ENCODE results near the gene AKR7A2. TPM values are rescaled to one million over a fixed set of nuclear protein-coding genes. Genes with fewer than 3 reads are reported as not detected.
"Not testable (repeated sequence)": the region's sequence is repeated elsewhere in the genome, so short reads cannot be mapped to it uniquely, and the experiment has no call there.

AKR7A2 gene
- total RNA-seq, 1 donor from 2014 or later: 30.3 TPM

- H2AFZ ChIP-seq (ENCODE audit: low read depth, low read length); H3K27ac Mint-ChIP-seq (ENCODE audit: unreplicated experiment); H3K9ac ChIP-seq (ENCODE audit: low read length); H3K4me3 Mint-ChIP-seq (ENCODE audit: unreplicated experiment); H3K4me2 ChIP-seq (ENCODE audit: low read length); H3K4me3 ChIP-seq (ENCODE audit: insufficient read depth, low read depth, low read length); H3K79me2 ChIP-seq (ENCODE audit: insufficient read depth, low read length); DNase-seq (ENCODE audit: low read depth); H4K20me1 ChIP-seq (ENCODE audit: insufficient read depth, low read length); H3K27me3 ChIP-seq (ENCODE audit: insufficient read depth, low read length); H3K4me1 Mint-ChIP-seq (ENCODE audit: low read depth, unreplicated experiment); FAIRE-seq; H3K9me3 ChIP-seq (ENCODE audit: insufficient read depth, low read depth, low read length); H3K27ac ChIP-seq (ENCODE audit: low read depth, low read length); H3K9me3 Mint-ChIP-seq (ENCODE audit: unreplicated experiment); H3K4me1 ChIP-seq (ENCODE audit: insufficient read depth, low read length); H3K36me3 ChIP-seq (ENCODE audit: insufficient read depth, low read length): not testable (repeated sequence)
- Mint-ChIP-seq H3K36me3 (ENCODE audit: low read depth, unreplicated experiment) (peaks cover 13% of the 10 kb centered on the region), H3K27me3 (ENCODE audit: low read depth, unreplicated experiment) (peaks cover 19% of the 10 kb centered on the region)
Observed at GRCh38 chr1:19285366-19285765, 26.6 kb downstream of the AKR7A2 start.

DNA sequence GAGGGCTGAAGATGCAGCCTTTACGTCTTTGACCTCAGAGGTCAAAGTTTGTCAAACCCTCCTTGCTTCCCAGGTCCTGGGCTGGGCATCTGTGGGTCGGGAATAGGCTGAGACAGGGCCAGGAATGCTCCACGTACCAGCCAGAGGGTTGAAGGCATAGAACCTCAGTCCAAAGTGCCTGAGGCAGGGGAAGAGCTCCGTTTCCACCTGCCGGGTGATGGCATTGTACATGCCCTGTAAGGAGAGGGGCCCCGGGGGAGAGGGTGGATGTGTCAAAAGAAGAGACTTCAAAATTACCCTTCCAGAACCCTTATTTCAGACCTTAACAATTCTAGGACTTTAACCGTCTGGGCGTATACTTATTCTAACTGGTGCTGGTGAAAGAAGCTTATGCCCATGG, 27.1 kb downstream of the AKR7A2 start:
- no peak overlapping the region for H3K4me3 Mint-ChIP-seq (ENCODE audit: unreplicated experiment)
- DNase-seq (ENCODE audit: low read depth) (no peak), FAIRE-seq (no peak)
- Histone ChIP-seq H3K27me3 (ENCODE audit: insufficient read depth, low read length) (no peaks in the 10 kb centered on the region), H3K9ac (ENCODE audit: low read length) (no peak overlapping the region), H2AFZ (ENCODE audit: low read depth, low read length) (no peak overlapping the region), H4K20me1 (ENCODE audit: insufficient read depth, low read length) (peaks cover 6% of the 10 kb centered on the region), H3K4me1 (ENCODE audit: insufficient read depth, low read length) (no peaks in the 10 kb centered on the region), H3K36me3 (ENCODE audit: insufficient read depth, low read length) (no peaks in the 10 kb centered on the region), H3K9me3 (ENCODE audit: insufficient read depth, low read depth, low read length) (no peaks in the 10 kb centered on the region), H3K4me3 (ENCODE audit: insufficient read depth, low read depth, low read length) (no peak overlapping the region), H3K79me2 (ENCODE audit: insufficient read depth, low read length) (no peaks in the 10 kb centered on the region), H3K4me2 (ENCODE audit: low read length) (no peak overlapping the region), H3K27ac (ENCODE audit: low read depth, low read length) (no peak overlapping the region)
- TF ChIP-seq EZH2 (IDR thresholded peaks at IDR 0.05; ENCODE audit: insufficient read depth, low read length) (no peak), CTCF (IDR thresholded peaks at IDR 0.05; ENCODE audit: insufficient read depth, low read depth, low read length) (no peak)
- peaks cover 4% of the 10 kb centered on the region for H3K4me1 Mint-ChIP-seq (ENCODE audit: low read depth, unreplicated experiment)
- peaks cover 18% of the 10 kb centered on the region for H3K27me3 Mint-ChIP-seq (ENCODE audit: low read depth, unreplicated experiment)
- H3K36me3 Mint-ChIP-seq (ENCODE audit: low read depth, unreplicated experiment): peaks cover 13% of the 10 kb centered on the region
- H3K27ac Mint-ChIP-seq (ENCODE audit: unreplicated experiment): no peak overlapping the region
- H3K9me3 Mint-ChIP-seq (ENCODE audit: unreplicated experiment): peaks cover under 1% of the 10 kb centered on the region

DNA sequence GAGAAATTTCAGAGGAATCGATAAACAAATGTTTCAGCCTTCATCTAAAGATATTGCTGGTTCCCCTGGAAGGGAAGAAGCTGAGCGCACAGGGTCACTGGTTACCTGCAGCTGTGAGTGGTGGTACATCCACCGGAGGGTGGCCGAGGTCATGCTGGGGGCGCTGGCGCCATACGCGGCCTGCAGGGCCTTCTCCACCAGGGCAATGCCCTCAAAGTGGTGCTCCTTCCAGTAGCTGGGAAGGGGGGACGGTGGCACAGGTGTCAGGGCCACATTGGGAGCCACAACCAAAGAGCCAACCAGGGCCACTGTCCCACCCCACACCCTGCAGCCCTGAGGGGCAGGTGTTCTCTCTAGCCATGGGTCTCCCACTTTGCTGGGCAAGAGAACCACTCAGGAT, 28.1 kb downstream of the AKR7A2 start:
- no peak overlapping the region for H3K4me2 ChIP-seq (ENCODE audit: low read length)
- H3K27ac ChIP-seq (ENCODE audit: low read depth, low read length): no peak overlapping the region
- no peaks in the 10 kb centered on the region for H3K79me2 ChIP-seq (ENCODE audit: insufficient read depth, low read length)
- Mint-ChIP-seq H3K27me3 (ENCODE audit: low read depth, unreplicated experiment) (peaks cover 9% of the 10 kb centered on the region), H3K36me3 (ENCODE audit: low read depth, unreplicated experiment) (peaks cover 13% of the 10 kb centered on the region), H3K27ac (ENCODE audit: unreplicated experiment) (no peak overlapping the region), H3K4me3 (ENCODE audit: unreplicated experiment) (no peak overlapping the region), H3K9me3 (ENCODE audit: unreplicated experiment) (peaks cover 8% of the 10 kb centered on the region), H3K4me1 (ENCODE audit: low read depth, unreplicated experiment) (peaks cover 4% of the 10 kb centered on the region)
- H3K27me3 ChIP-seq (ENCODE audit: insufficient read depth, low read length): no peaks in the 10 kb centered on the region
- no peak overlapping the region for H2AFZ ChIP-seq (ENCODE audit: low read depth, low read length)
- H3K9me3 ChIP-seq (ENCODE audit: insufficient read depth, low read depth, low read length): no peaks in the 10 kb centered on the region
- no peak overlapping the region for H3K9ac ChIP-seq (ENCODE audit: low read length)
- H3K4me1 ChIP-seq (ENCODE audit: insufficient read depth, low read length): no peaks in the 10 kb centered on the region
- H3K36me3 ChIP-seq (ENCODE audit: insufficient read depth, low read length): no peaks in the 10 kb centered on the region
- H3K4me3 ChIP-seq (ENCODE audit: insufficient read depth, low read depth, low read length): no peak overlapping the region
- DNase-seq (ENCODE audit: low read depth) (no peak), FAIRE-seq (no peak)
- peaks cover 6% of the 10 kb centered on the region for H4K20me1 ChIP-seq (ENCODE audit: insufficient read depth, low read length)
- TF ChIP-seq CTCF (IDR thresholded peaks at IDR 0.05; ENCODE audit: insufficient read depth, low read depth, low read length) (no peak), EZH2 (IDR thresholded peaks at IDR 0.05; ENCODE audit: insufficient read depth, low read length) (no peak)
